ENCODE measurements around the gene NCK2.

DNA sequence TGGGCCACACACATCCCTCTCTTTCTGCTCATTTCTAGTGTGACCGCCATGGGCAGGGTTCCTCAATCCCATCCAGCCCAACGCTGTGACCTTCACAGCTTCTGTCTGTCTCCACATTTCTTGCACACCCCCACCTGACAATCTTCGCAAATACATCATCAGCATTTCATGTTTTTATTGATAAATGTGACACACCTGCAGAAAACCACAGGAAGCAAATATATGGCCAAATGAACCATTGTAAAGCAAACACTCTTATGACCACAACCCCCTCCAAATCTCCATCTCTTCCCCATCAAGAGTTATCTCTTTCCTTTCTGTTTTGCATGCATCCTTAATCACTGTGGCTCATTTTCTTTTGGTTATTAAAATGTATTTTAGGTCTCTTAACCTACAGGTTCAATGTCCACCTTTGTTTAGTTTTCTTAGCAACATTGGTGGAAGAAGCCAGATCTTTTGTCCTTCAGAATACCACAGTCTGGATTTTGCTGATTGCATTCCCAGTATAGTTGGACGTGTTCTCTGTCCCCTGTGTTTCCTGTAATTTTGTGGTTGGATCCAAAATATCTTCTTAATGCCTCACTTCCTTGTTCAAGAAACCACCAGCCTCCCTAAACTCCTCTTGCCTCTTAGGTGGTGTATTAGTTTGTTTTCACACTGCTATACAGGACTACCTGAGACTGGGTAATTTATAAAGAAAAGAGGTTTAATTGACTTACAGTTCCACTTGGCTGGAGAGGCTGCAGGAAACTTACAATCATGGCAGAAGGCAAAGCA, 9.8 kb upstream of the NCK2 start:
- TF ChIP-seq CTCF (IDR thresholded peaks at IDR 0.05) (no peak), POLR2A (IDR thresholded peaks at IDR 0.05) (no peak)

Data from prostate gland (tissue), 2 donors.